B cell (primary cell): ENCODE measurements around the gene CYFIP2. TPM values are rescaled to one million over a fixed set of nuclear protein-coding genes. Genes with fewer than 3 reads are reported as not detected.

Source experiments
- ATAC-seq: fragments of 200-7000 bp; cut with Tn5 transposase; one replicate; pipeline ENCODE4 v1.10.0; 2021; ENCODE audit warnings: low read depth, mild to moderate bottlenecking, moderate number of reproducible peaks, moderate library complexity
- CTCF ChIA-PET: fragments of 350-600 bp; sonication (Branson Sonifier 250); formaldehyde crosslinking; loops from one replicate; lab custom pipeline; 2021; ENCODE audit warnings: antibody characterized with exemption, inconsistent platforms; lab: Charles Lee
- POLR2A ChIA-PET: fragments of 350-600 bp; sonication (Branson Sonifier 250); formaldehyde crosslinking; loops from one replicate; lab custom pipeline; 2021; ENCODE audit warnings: antibody characterized with exemption; lab: Charles Lee
- DNase-seq: peaks from one replicate; pipeline ENCODE4 v3.0.0; 2013
- H2AFZ ChIP-seq: 2 replicates; pipeline ENCODE4 v1.6.1; 2012; ENCODE audit warnings: mild to moderate bottlenecking, low read depth, low read length; ENCODE audit not compliant: insufficient read depth, poor library complexity, severe bottlenecking
- H3K27ac ChIP-seq, 2 donors: 1 replicate in 1 of 2; 2 replicates in 1 of 2; pipeline ENCODE4 v1.5.1; 2012 to 2013; ENCODE audit warnings: low read length in 2 of 2, mild to moderate bottlenecking in 2 of 2, moderate library complexity in 1 of 2
- H3K27me3 ChIP-seq, 4 experiments: fragments of 200-600 bp in 1 of 4; sonication (generic) in 1 of 4; replicated peaks in 1 of 4; 1 replicate in 2 of 4; 2 replicates in 2 of 4; pipeline versions ENCODE4 v1.6.1 to v1.7.0; 2013 to 2016; ENCODE audit warnings: low read length in 3 of 4, mild to moderate bottlenecking in 2 of 4, mixed read lengths in 1 of 4, moderate library complexity in 1 of 4; ENCODE audit not compliant: insufficient read depth in 4 of 4, control insufficient read depth in 3 of 4; ENCODE audit errors: control extremely low read depth in 1 of 4
- H3K36me3 ChIP-seq, 2 experiments: replicated peaks in 1 of 2; 1 replicate in 1 of 2; 2 replicates in 1 of 2; pipeline versions ENCODE4 v1.6.1 to v1.7.1; 2013; ENCODE audit warnings: low read length in 1 of 2; ENCODE audit not compliant: insufficient read depth in 2 of 2, control insufficient read depth in 1 of 2; ENCODE audit errors: control extremely low read depth in 1 of 2, extremely low read depth in 1 of 2
- H3K4me1 ChIP-seq, 2 donors: fragments of 200-600 bp in 1 of 2; sonication (generic) in 1 of 2; 1 replicate in 1 of 2; 2 replicates in 1 of 2; pipeline versions ENCODE4 v1.5.1 to v1.6.1; 2013 to 2017; ENCODE audit warnings: low read length in 2 of 2; ENCODE audit not compliant: control insufficient read depth in 2 of 2, insufficient read depth in 2 of 2
- H3K4me2 ChIP-seq: replicated peaks from 2 replicates; pipeline ENCODE3; 2012; ENCODE audit warnings: mild to moderate bottlenecking, low read depth, low read length; ENCODE audit not compliant: poor library complexity, severe bottlenecking
- H3K4me3 ChIP-seq, 5 experiments: fragments of 200-600 bp in 1 of 5; sonication (generic) in 1 of 5; 1 replicate in 3 of 5; 2 replicates in 2 of 5; pipeline versions ENCODE4 v1.5.1 to v1.7.0; 2011 to 2016; ENCODE audit warnings: low read length in 4 of 5, mild to moderate bottlenecking in 4 of 5, low read depth in 2 of 5, control low read depth in 1 of 5, moderate library complexity in 1 of 5; ENCODE audit not compliant: insufficient read depth in 1 of 5; ENCODE audit errors: control extremely low read depth in 1 of 5, extremely low read depth in 1 of 5
- H3K79me2 ChIP-seq: fragments of 200-600 bp; sonication (generic); one replicate; pipeline ENCODE4 v1.6.0; 2016; ENCODE audit warnings: low read length; ENCODE audit not compliant: control insufficient read depth, insufficient read depth
- H3K9ac ChIP-seq: fragments of 200-600 bp; sonication (generic); 2 replicates; pipeline ENCODE4 v1.6.1; 2017; ENCODE audit warnings: mild to moderate bottlenecking, low read length, moderate library complexity
- H3K9me3 ChIP-seq, 3 donors: one replicate each; pipeline versions ENCODE4 v1.6.1 to v1.7.1; 2013; ENCODE audit warnings: low read length in 2 of 3; ENCODE audit not compliant: control insufficient read depth in 2 of 3, insufficient read depth in 1 of 3; ENCODE audit errors: control extremely low read depth in 1 of 3
- H4K20me1 ChIP-seq: 2 replicates; pipeline ENCODE4 v1.6.0; 2012; ENCODE audit warnings: mild to moderate bottlenecking, low read length; ENCODE audit not compliant: insufficient read depth, control insufficient read depth, poor library complexity, severe bottlenecking
- H3K27ac Mint-ChIP-seq: one replicate; pipeline ENCODE4 v1.8.0; 2021; ENCODE audit warnings: mixed read lengths
- H3K27me3 Mint-ChIP-seq: one replicate; pipeline ENCODE4 v1.8.0; 2021; ENCODE audit warnings: mixed read lengths
- H3K4me1 Mint-ChIP-seq: one replicate; pipeline ENCODE4 v1.8.0; 2021; ENCODE audit warnings: mixed read lengths
- H3K4me3 Mint-ChIP-seq: one replicate; pipeline ENCODE4 v1.8.0; 2021; ENCODE audit warnings: mixed read lengths
- H3K9me3 Mint-ChIP-seq: one replicate; pipeline ENCODE4 v1.8.0; 2022; ENCODE audit warnings: mixed read lengths; ENCODE audit not compliant: insufficient read depth
- EZH2 ChIP-seq: IDR thresholded peaks from 2 replicates; pipeline ENCODE4 v1.6.1; 2012; ENCODE audit warnings: borderline replicate concordance, low read depth, mild to moderate bottlenecking, moderate library complexity, low read length; ENCODE audit not compliant: insufficient read depth, poor library complexity, severe bottlenecking
- WGBS: methylation state at CpG from one replicate; pipeline ENCODE4 v1.1.5; 2013; ENCODE audit warnings: missing lambda C conversion rate; ENCODE audit not compliant: insufficient coverage; 5-methylcytosine and 5-hydroxymethylcytosine counted together
- intact Hi-C: fragments of 100-400 bp; cut with micrococcal nuclease; formaldehyde crosslinking; loops from one replicate; pipeline ENCODE4 v1.10.0; 2022
- polyA plus RNA-seq: library from polyadenylated mRNA; depleted of rRNA; stranded (reverse); fragments of >200 nt; gene quantifications from 2 replicates; pipeline ENCODE4 v1.2.3, GENCODE V29; 2012
- total RNA-seq, 2 donors: library from RNA; stranded (reverse); fragments of 120-200 nt in 1 of 2; gene quantifications; 1 replicate in 1 of 2; 2 replicates in 1 of 2; pipeline versions ENCODE4 v1.2.3 to v1.2.4, GENCODE V29; 2013 to 2022
- TF ChIP-seq, protein P1 (sequence below): fragments of 200-600 bp; IDR thresholded peaks from one replicate; pipeline ENCODE4 v1.8.0; 2022; ENCODE audit warnings: antibody characterized with exemption, mild to moderate bottlenecking

CYFIP2 gene
- total and polyA plus RNA-seq, 2 donors (not counting 1 experiment from before 2014, with no cell fraction given): 231 to 663 TPM

GRCh38 chr5:157216391-157217142 lies 49.4 kb upstream of the CYFIP2 start:
- ChIA-PET POLR2A (interaction anchor here (1.1 kb wide), 1 partner anchor 74 kb away, joined by 3 read pairs; the partner anchor contains the start of gene MED7), CTCF (interaction anchor here (0.6 to 3.0 kb wide), 4 partner anchors 10 to 97 kb away, joined by 3 to 16 read pairs (median 3); no protein-coding TSS in a partner anchor)
- 69% methylated on average over 4 of the region's 6 CpGs for WGBS

More at GRCh38 chr5:157216391-157217142, 49.4 kb upstream of the CYFIP2 start:
- Histone ChIP-seq H3K9me3 (no peaks in the 10 kb centered on the region), H4K20me1 (no peaks in the 10 kb centered on the region), H3K4me1 (peaks cover 42 to 44% of the 10 kb centered on the region in 2 donors), H3K27ac (no peak overlapping the region), H3K9ac (no peak overlapping the region), H3K36me3 (no peaks in the 10 kb centered on the region), H2AFZ (no peak overlapping the region), H3K27me3 (no peaks in the 10 kb centered on the region), H3K4me2 (peak overlapping the region; percentile 72), H3K79me2 (no peaks in the 10 kb centered on the region), H3K4me3 (no peak overlapping the region)
- intact Hi-C loops: loop anchor here (5.0 kb wide), 2 partner anchors 36 to 44 kb away; no protein-coding TSS in a partner anchor
- Mint-ChIP-seq H3K4me1 (peaks cover 56% of the 10 kb centered on the region), H3K4me3 (peak overlapping the region; percentile 49), H3K27ac (no peak overlapping the region), H3K27me3 (no peaks in the 10 kb centered on the region), H3K9me3 (no peaks in the 10 kb centered on the region)
- DNase-seq (peak; percentile 19), ATAC-seq (no peak)
- TF ChIP-seq, protein P1, sequence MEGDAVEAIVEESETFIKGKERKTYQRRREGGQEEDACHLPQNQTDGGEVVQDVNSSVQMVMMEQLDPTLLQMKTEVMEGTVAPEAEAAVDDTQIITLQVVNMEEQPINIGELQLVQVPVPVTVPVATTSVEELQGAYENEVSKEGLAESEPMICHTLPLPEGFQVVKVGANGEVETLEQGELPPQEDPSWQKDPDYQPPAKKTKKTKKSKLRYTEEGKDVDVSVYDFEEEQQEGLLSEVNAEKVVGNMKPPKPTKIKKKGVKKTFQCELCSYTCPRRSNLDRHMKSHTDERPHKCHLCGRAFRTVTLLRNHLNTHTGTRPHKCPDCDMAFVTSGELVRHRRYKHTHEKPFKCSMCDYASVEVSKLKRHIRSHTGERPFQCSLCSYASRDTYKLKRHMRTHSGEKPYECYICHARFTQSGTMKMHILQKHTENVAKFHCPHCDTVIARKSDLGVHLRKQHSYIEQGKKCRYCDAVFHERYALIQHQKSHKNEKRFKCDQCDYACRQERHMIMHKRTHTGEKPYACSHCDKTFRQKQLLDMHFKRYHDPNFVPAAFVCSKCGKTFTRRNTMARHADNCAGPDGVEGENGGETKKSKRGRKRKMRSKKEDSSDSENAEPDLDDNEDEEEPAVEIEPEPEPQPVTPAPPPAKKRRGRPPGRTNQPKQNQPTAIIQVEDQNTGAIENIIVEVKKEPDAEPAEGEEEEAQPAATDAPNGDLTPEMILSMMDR: no peak
- no peak for TF ChIP-seq EZH2
